ENCODE results near the gene CALU.

GRCh38 chr7:128701062-128701785, 37.9 kb upstream of the CALU start:
- no peak for TF ChIP-seq EZH2 (IDR thresholded peaks at IDR 0.05; ENCODE audit: borderline replicate concordance, insufficient read depth, low read length, poor library complexity, severe bottlenecking)
- no peak for TF ChIP-seq CTCF (IDR thresholded peaks at IDR 0.05; ENCODE audit: poor library complexity, severe bottlenecking)
- no peak for TF ChIP-seq POLR2AphosphoS5 (IDR thresholded peaks at IDR 0.05)
